ENCODE measurements around the gene EFNA4. TPM values are rescaled to one million over a fixed set of nuclear protein-coding genes. Genes with fewer than 3 reads are reported as not detected.

The EFNA4 gene
- total and polyA plus RNA-seq, 9 of the 15 experiments (the other 6 are each of a cell fraction or from before 2014, with no cell fraction given) = 0.68 to 7.4 (median 6.1) TPM

GRCh38 chr1:155092131-155092530 lies 28.6 kb downstream of the EFNA4 start:
- WGBS (ENCODE audit: insufficient coverage, low coverage, missing lambda C conversion rate) = 44% methylated on average over 5 of the region's 6 CpGs
- Histone ChIP-seq H3K4me3 (no peak overlapping the region), H3K27me3 (ENCODE audit: control insufficient read depth in 2 of 2, insufficient read depth in 2 of 2, low read length in 2 of 2) (peaks cover 0 to 3% of the 10 kb centered on the region in 2 experiments; a peak in 1 of 5 replicates), H3K79me2 (ENCODE audit: control insufficient read depth, insufficient read depth, low read length) (no peaks in the 10 kb centered on the region), H2AFZ (ENCODE audit: low read depth, low read length) (no peak overlapping the region), H3K4me2 (ENCODE audit: insufficient read depth, low read length) (no peak overlapping the region), H3K36me3 (ENCODE audit: control insufficient read depth, insufficient read depth, low read length) (no peaks in the 10 kb centered on the region), H3K9me1 (ENCODE audit: control insufficient read depth, insufficient read depth, low read length) (peaks cover 5% of the 10 kb centered on the region), H3K4me1 (replicated peaks in 1 of 2; ENCODE audit: control insufficient read depth in 2 of 2, insufficient read depth in 2 of 2, low read length in 2 of 2) (peaks cover 12 to 22% of the 10 kb centered on the region in 2 experiments; a peak in 4 of 5 replicates), H3K27ac (ENCODE audit: extremely low read depth, low read depth, low read length) (no peak overlapping the region), H3K9me3 (replicated peaks; ENCODE audit: control insufficient read depth, insufficient read depth, low read depth, low read length) (no peaks in the 10 kb centered on the region), H3K9ac (ENCODE audit: insufficient read depth in 1 of 2, low read depth in 2 of 2, low read length in 2 of 2) (no peak overlapping the region), H4K20me1 (replicated peaks; ENCODE audit: control insufficient read depth, insufficient read depth, low read length) (no peaks in the 10 kb centered on the region)
- ATAC-seq (peak; percentile 54), FAIRE-seq (peak; percentile 32), DNase-seq (ENCODE audit: extremely low read depth in 1 of 4, low spot score in 3 of 4) (peak in 2 of 4 experiments; percentile 29 to 47)
- intact Hi-C loops (cut with micrococcal nuclease) = loop anchor here (10.0 kb wide), 1 partner anchor 503 kb away; no protein-coding TSS in a partner anchor
- 0 out of 2 replicates have a peak, but pooled peaks have one; percentile 21 for TF ChIP-seq ZNF263 (CRISPR knock-in tag; IDR thresholded peaks at IDR 0.05; ENCODE audit: borderline replicate concordance)
- no peak for TF ChIP-seq ZNF644 (tag; IDR thresholded peaks at IDR 0.05; ENCODE audit: low read depth)
- no peak for TF ChIP-seq ILK (tag; IDR thresholded peaks at IDR 0.05; ENCODE audit: borderline replicate concordance, low read depth)
- TF ChIP-seq, protein P1, sequence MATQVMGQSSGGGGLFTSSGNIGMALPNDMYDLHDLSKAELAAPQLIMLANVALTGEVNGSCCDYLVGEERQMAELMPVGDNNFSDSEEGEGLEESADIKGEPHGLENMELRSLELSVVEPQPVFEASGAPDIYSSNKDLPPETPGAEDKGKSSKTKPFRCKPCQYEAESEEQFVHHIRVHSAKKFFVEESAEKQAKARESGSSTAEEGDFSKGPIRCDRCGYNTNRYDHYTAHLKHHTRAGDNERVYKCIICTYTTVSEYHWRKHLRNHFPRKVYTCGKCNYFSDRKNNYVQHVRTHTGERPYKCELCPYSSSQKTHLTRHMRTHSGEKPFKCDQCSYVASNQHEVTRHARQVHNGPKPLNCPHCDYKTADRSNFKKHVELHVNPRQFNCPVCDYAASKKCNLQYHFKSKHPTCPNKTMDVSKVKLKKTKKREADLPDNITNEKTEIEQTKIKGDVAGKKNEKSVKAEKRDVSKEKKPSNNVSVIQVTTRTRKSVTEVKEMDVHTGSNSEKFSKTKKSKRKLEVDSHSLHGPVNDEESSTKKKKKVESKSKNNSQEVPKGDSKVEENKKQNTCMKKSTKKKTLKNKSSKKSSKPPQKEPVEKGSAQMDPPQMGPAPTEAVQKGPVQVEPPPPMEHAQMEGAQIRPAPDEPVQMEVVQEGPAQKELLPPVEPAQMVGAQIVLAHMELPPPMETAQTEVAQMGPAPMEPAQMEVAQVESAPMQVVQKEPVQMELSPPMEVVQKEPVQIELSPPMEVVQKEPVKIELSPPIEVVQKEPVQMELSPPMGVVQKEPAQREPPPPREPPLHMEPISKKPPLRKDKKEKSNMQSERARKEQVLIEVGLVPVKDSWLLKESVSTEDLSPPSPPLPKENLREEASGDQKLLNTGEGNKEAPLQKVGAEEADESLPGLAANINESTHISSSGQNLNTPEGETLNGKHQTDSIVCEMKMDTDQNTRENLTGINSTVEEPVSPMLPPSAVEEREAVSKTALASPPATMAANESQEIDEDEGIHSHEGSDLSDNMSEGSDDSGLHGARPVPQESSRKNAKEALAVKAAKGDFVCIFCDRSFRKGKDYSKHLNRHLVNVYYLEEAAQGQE (IDR thresholded peaks at IDR 0.05; ENCODE audit: borderline replicate concordance) = peak; percentile 54
- TF ChIP-seq, protein P1 (CRISPR knock-in tag; IDR thresholded peaks at IDR 0.05; ENCODE audit: low read depth) = no peak
- in situ Hi-C loops (cut with MboI) = loop anchor here (5.0 to 10.0 kb wide), 2 partner anchors 75 to 503 kb away; no protein-coding TSS in a partner anchor
- no TSS peak for BruUV-seq (replicated peaks)
- POLR2A ChIA-PET = interaction anchor here (0.6 to 1.5 kb wide), 4 partner anchors 10 to 100 kb away, joined by 3 to 9 read pairs (median 4); partner anchors contain the start of gene SLC50A1
- CTCF ChIA-PET (ENCODE audit: low intra/inter-chr PET ratio) = interaction anchor here (0.7 to 2.6 kb wide), 2 partner anchors 30 to 75 kb away, joined by 3 to 59 read pairs; no protein-coding TSS in a partner anchor

Data from K562 (cell line).